NCI-H1105 treated with DMSO at 0.1 percent for 48 hours (cell line): ENCODE measurements around the gene TGM2.

Experiments
- DNase-seq: peaks from one replicate; lab custom pipeline; 2025; lab: John Stamatoyannopoulos, UW

TGM2 gene

DNA sequence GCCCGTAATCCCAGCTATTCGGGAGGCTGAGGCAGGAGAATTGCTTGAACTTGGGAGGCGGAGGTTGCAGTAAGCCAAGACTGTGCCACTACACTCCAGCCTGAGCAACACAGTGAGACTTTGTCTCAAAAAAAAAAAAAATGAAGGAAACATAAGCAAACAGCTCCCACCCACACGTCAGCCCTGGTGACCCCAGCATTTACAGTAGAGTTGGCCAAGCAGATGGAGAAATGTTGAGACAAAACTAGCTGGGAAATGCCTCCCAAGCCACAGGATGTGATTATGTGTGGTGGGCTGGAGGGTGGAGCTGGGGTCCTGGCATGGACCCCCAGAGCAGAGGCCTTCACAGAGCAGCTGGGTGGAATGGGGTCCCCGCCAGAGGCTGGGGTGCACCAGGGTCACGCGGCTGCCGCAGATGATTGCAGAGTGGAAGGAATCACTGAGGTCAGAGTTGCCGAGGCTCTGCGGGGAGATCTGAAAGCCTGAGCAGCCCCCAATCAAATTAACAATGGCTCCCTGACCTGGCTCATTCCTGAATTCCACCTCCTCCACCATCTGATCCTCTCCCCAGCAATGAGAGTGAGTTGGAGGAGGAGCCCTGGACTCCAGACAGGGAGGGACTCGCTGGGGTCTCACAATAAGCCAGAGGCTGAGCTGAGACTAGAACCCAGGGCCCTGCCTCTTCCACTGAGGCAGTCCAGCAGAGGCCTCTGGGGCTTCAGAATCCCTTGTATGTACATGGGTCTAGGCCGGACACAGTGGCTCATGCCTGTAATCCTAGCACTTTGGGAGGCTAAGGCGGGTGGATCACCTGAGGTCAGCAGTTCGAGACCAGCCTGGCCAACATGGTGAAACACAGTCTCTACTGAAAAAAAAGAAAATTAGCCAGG, 34.7 kb upstream of the TGM2 start:
- DNase-seq = no peak

- DNase-seq = no peak
Measured at GRCh38 chr20:38198238-38198861, 33.3 kb upstream of the TGM2 start.

DNA sequence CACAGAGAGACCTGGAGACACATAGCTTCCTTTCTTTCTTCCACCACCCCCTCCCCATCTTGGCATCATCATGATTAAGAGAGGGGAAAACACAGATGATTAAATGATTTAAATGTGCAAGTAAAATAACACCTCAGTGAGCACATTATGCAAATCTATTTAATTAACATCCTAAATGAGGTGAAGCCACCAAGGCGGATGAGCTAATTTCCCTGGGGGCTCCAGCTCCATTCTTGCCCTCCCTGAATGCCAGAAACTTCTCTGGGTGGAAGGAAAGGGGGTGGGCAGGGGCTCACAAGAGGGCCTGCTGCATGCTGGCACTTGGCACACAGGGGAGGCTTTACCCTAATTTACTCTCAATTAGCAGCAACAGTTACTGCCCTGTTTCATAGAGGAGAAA, 32.5 kb upstream of the TGM2 start:
- no peak for DNase-seq

GRCh38 chr20:38197217-38197616, 32.1 kb upstream of the TGM2 start:
- DNase-seq = no peak

DNA sequence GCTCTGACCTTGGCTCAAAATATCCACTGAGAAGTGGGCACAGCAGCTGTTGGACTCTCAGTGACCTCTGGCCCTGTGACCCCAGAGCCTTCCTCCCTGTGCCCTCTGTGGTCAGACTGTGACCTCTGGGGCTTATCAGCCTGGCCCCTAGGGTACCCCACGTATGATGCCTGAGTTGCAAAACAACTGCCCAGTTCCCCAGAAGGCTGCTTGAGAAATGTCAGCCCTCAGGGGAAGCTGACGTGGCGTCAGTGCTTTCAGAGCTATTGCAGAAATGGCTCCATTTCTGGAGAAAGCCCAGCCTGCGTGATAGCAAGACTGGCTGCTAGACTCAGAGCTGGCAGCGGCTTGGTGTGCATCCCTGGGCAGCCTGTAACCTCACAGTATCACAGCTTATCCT, 31.5 kb upstream of the TGM2 start:
- DNase-seq = no peak

DNA sequence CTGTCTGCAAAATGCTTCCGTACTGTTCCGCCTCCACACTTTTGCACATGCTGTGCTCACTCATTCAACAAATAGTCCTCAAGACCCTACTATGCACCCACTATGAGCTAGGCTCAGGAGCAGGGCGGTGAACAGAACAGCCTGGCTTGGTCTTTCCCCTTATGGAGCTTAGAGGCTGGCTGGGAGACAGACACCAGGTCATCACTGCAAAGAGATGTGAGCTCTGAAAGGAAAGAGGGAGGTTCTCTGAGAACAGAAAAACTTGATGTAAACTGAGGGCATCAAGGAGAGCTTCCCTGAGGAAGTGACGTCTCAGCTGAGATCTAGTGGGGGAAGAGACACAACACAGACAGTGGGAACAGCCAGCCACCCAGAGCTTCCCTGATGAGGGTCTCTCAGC, 31.0 kb upstream of the TGM2 start:
- DNase-seq = no peak

DNA sequence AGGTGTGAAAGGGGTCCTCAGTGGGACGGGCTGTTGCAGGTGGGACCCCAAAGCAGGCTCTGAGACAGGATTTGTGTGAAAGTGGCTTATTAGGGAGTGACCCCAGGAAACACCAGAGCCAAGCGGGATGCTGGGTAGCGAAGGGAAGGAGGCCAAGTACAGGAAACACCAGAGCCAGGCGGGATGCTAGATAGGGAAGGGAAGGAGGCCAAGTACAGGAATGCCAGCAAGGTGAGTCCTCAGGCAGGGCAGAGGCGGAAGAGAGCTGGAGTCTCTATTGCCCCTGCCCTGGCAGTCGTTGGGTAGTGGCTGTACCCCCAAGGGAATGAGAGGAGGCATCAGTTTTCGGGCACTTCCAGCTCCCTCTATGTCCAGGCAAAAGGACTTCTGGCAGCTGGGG, 30.5 kb upstream of the TGM2 start:
- DNase-seq = no peak

GRCh38 chr20:38194971-38195504, 30.0 kb upstream of the TGM2 start:
- DNase-seq = no peak

DNA sequence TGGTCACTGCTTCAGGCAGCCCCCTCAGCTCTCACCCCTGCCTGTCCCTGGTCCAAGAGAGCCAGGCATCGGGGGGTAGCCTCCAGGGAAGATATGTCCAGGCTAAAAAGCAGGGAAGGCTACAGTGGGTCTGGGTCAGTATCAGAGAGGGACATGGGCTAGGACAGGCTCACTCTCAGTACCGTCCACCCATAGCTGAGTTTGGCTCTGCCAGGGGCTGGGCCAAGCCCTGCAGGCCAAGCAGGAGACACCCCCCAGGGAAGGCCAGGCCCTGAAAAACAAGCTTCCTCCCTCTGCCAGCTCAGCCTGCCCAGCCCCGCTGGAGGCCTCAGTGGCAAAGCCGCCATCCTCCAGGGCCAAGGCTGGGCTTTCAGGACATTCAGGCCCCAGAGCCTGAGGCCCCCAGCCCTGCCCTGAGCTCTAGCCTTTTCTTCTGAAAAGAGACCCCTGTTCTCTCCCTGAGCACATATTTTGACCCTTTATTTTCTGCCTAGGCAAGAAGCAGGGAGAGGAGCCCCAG, 28.6 kb upstream of the TGM2 start:
- no peak for DNase-seq

DNA sequence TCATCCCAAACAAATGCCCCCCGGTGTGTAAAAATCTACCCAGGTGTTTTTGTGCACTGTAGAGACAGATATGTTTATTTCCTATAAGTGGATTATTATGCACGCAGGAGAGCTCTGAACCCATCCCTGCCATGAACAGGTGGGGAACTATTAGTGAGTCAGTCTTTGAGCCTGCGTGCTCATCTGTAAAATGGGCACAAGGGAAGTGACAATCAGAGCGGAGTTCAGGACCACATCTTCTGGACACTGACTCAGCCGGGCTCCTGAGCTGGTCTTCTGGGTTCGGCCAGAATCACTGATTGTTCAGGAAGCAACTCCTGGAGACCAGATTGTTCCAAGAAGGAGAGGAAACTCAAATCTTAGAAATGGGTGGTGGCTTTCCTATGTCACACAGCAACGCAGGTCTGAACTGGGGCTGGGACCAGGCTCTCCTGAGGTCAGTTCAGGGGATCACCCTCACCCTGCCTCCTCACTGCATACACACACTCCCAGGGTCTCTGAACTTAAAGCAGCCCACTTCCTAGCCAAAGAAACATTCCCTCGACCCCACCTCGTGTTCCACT, 27.3 kb upstream of the TGM2 start:
- DNase-seq = no peak

GRCh38 chr20:38191654-38192053, 26.6 kb upstream of the TGM2 start:
- no peak for DNase-seq

GRCh38 chr20:38190936-38191371, 25.9 kb upstream of the TGM2 start:
- DNase-seq = no peak

DNA sequence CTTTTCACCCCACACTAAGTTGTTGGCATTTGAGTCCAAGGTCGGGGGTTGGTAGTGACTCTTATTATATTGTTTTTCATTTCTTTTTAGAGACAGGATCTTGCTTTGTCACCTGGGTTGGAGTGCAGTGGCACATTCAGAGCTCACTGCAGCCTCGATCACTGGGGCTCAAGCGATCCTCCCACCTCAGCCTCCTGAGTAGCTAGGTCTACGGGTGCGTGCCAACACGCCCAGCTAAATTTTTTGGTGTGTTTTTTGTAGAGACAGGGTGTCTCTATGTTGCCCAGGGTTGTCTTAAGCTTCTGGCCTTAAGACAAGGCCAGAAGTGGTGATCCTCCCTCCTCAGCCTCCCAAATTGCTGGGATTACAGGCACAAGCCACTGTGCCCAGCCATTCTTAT, 25.1 kb upstream of the TGM2 start:
- no peak for DNase-seq

- no peak for DNase-seq
Measured at GRCh38 chr20:38187517-38187916, 22.4 kb upstream of the TGM2 start.

- no peak for DNase-seq
Measured at GRCh38 chr20:38186788-38187221, 21.7 kb upstream of the TGM2 start.

DNA sequence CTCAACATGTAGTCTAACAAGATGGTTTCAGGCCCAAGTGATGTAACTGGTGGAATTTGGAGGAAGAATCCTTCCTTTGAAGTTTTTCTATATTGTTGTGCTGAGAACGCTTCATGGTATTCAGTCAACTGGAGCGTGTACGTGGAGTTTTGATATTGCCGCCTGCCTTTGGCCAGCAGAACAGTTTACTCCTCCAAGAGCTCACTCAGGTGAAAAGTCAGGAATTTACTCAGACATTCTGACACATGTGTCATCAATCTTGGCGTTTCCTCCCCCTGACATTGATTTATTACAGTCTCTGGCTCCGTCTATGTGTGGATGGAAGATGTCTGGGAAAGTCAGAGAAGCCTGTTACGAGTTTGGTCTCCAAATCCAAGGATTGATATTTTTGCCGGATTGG, 19.0 kb upstream of the TGM2 start:
- no peak for DNase-seq

GRCh38 chr20:38181971-38182370, 16.9 kb upstream of the TGM2 start:
- DNase-seq = no peak

GRCh38 chr20:38181207-38181801, 16.2 kb upstream of the TGM2 start:
- no peak for DNase-seq

DNA sequence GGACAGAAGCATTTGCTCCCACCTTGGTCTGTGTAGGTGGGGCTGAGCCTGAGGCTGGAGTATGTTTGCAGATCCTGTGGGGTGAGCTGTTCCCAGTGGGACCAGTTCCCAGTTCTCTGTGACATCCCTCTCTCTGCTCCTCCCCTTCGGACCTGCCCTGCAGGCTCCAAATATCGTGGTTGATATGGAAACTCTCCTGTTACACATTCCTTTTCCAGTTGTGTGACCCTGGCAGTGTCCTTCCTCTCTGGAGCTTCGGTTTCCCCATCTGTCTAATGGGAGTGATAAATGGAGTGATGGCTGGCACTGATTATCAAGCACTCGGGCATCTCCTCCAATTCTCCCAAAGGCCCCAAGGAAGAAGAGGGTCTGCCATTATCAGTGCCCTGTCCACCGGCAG, 15.7 kb upstream of the TGM2 start:
- DNase-seq = no peak

DNA sequence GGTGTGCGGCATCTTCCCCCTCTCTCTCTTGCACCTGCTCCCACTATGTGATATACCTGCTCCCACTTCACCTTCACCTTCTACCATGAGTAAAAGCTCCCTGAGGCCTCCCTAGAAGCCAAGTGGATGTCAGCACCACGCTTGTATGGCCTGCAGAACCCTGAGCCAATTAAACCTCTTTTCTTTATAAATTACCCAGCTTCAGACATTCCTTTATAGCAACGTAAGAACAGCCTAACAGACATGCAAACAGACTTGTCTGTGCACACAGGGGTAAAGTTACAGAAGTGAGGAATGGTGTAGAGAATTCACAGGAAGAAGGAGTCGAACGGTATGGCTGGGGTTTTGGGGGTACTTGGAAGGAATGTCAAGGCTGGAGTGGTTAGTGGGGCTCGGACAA, 14.8 kb upstream of the TGM2 start:
- DNase-seq = no peak

DNA sequence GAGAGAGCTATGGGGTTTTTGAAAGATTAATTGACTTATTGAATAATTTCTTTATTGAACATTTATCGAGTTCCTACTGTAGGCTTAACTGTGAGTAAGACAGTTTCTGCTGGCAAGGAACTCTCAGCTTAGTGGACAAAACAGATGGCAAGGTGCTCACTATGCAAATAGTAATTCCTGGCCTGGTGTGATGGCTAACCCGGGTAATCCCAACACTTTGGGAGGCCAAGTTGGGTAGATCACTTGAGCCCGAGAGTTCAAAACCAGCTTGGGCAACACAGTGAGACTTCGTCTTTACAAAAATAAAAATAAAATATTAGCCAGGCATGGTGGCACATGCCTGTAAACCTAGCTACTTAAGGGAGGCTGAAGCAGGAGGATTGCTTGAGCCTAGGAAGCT, 13.5 kb upstream of the TGM2 start:
- DNase-seq = no peak

- DNase-seq = no peak
Measured at GRCh38 chr20:38178065-38178491, 13.0 kb upstream of the TGM2 start.
